Ureter (tissue), 1 donor: ENCODE results near the gene TBC1D14. TPM values are rescaled to one million over a fixed set of nuclear protein-coding genes. Genes with fewer than 3 reads are reported as not detected.
"Not testable (repeated sequence)": the region's sequence is repeated elsewhere in the genome, so short reads cannot be mapped to it uniquely, and the experiment has no call there.

Experiments used
- DNase-seq: peaks from one replicate; pipeline ENCODE4 v3.0.0-alpha.2; 2020; ENCODE audit warnings: low spot score
- total RNA-seq: library from RNA; stranded (reverse); gene quantifications from one replicate; pipeline ENCODE4 v1.2.4, GENCODE V29; 2023
- donor health status: DM: yes; HTN: yes; CAD: no.

The TBC1D14 gene
- total RNA-seq, 1 donor from 2014 or later, result 44.8 TPM

- no peak for DNase-seq
Measured at GRCh38 chr4:7059662-7060061, 150.0 kb downstream of the TBC1D14 start.

- DNase-seq, result no peak
Measured at GRCh38 chr4:7060346-7061150, 150.9 kb downstream of the TBC1D14 start.

GRCh38 chr4:7061815-7062214 is 152.2 kb downstream of the TBC1D14 start:
- no peak for DNase-seq

- DNase-seq, result no peak
Measured at GRCh38 chr4:7062816-7063215, 153.2 kb downstream of the TBC1D14 start.

GRCh38 chr4:7063362-7063761 is 153.7 kb downstream of the TBC1D14 start:
- DNase-seq, result no peak

- no peak for DNase-seq
Measured at GRCh38 chr4:7066006-7066405, 156.4 kb downstream of the TBC1D14 start.

GRCh38 chr4:7066493-7066892 is 156.9 kb downstream of the TBC1D14 start:
- no peak for DNase-seq

- no peak for DNase-seq
Measured at GRCh38 chr4:7067126-7067451, 157.5 kb downstream of the TBC1D14 start.

- DNase-seq, result peak; percentile 100
Measured at GRCh38 chr4:7067452-7068278, 158.0 kb downstream of the TBC1D14 start, which contains the start of gene GRPEL1. TSS of gene GRPEL1 (minus strand) at chr4:7068064. CDS start at chr4:7068032, 32 bp downstream.

- no peak for DNase-seq
Measured at GRCh38 chr4:7068279-7068842, 158.7 kb downstream of the TBC1D14 start.

GRCh38 chr4:7068883-7069282 is 159.3 kb downstream of the TBC1D14 start:
- DNase-seq, result no peak

- DNase-seq, result peak; percentile 90
Measured at GRCh38 chr4:7070729-7071511, 161.3 kb downstream of the TBC1D14 start.

GRCh38 chr4:7073059-7073458 is 163.4 kb downstream of the TBC1D14 start:
- no peak for DNase-seq

GRCh38 chr4:7073526-7074390 is 164.1 kb downstream of the TBC1D14 start:
- no peak for DNase-seq

- no peak for DNase-seq
Measured at GRCh38 chr4:7074426-7074825, 164.8 kb downstream of the TBC1D14 start.

- no peak for DNase-seq
Measured at GRCh38 chr4:7075962-7076695, 166.5 kb downstream of the TBC1D14 start.

GRCh38 chr4:7076696-7077082 is 167.1 kb downstream of the TBC1D14 start:
- no peak for DNase-seq

- DNase-seq, result no peak
Measured at GRCh38 chr4:7077371-7077770, 167.7 kb downstream of the TBC1D14 start.

- no peak for DNase-seq
Measured at GRCh38 chr4:7078025-7078424, 168.4 kb downstream of the TBC1D14 start.

- not testable (repeated sequence) for DNase-seq
Measured at GRCh38 chr4:7079483-7079882, 169.9 kb downstream of the TBC1D14 start.
